GM04503 (cell line): ENCODE data around the gene FOXJ2.
"Not testable (repeated sequence)": the region's sequence is repeated elsewhere in the genome, so short reads cannot be mapped to it uniquely, and the experiment has no call there.

ENCODE experiments used
- DNase-seq: peaks from one replicate; pipeline ENCODE4 v3.0.0-alpha.2; 2012; ENCODE audit warnings: low read depth

Gene FOXJ2

GRCh38 chr12:8032242-8033152, at the start of gene FOXJ2:
TSS of gene FOXJ2 (plus strand) at chr12:8032716. CDS start at chr12:8039833, 7,117 bp downstream.
- no peak for DNase-seq

GRCh38 chr12:7983019-7983418, 49.5 kb upstream of the FOXJ2 start:
- not testable (repeated sequence) for DNase-seq

GRCh38 chr12:7983460-7983859, 49.1 kb upstream of the FOXJ2 start:
- DNase-seq: not testable (repeated sequence)

GRCh38 chr12:7984900-7985299, 47.6 kb upstream of the FOXJ2 start:
- DNase-seq: no peak

- no peak for DNase-seq
Measured at GRCh38 chr12:7985802-7986418, 46.6 kb upstream of the FOXJ2 start.

- no peak for DNase-seq
Measured at GRCh38 chr12:7989827-7990491, 42.6 kb upstream of the FOXJ2 start.

GRCh38 chr12:7991535-7991934, 41.0 kb upstream of the FOXJ2 start:
- DNase-seq: no peak

- peak; percentile 96 for DNase-seq
Measured at GRCh38 chr12:7994731-7995205, 37.7 kb upstream of the FOXJ2 start.

- DNase-seq: peak; percentile 65
Measured at GRCh38 chr12:7995266-7995963, 37.1 kb upstream of the FOXJ2 start.

GRCh38 chr12:8000827-8001226, 31.7 kb upstream of the FOXJ2 start:
- DNase-seq: not testable (repeated sequence)

GRCh38 chr12:8001496-8001895, 31.0 kb upstream of the FOXJ2 start:
- DNase-seq: not testable (repeated sequence)

GRCh38 chr12:8004897-8005296, 27.6 kb upstream of the FOXJ2 start:
- not testable (repeated sequence) for DNase-seq

GRCh38 chr12:8011331-8011730, 21.2 kb upstream of the FOXJ2 start:
- no peak for DNase-seq

GRCh38 chr12:8012651-8013309, 19.7 kb upstream of the FOXJ2 start:
- DNase-seq: no peak

- DNase-seq: no peak
Measured at GRCh38 chr12:8014836-8015235, 17.7 kb upstream of the FOXJ2 start.

- DNase-seq: not testable (repeated sequence)
Measured at GRCh38 chr12:8018213-8018612, 14.3 kb upstream of the FOXJ2 start.

- no peak for DNase-seq
Measured at GRCh38 chr12:8018666-8019581, 13.6 kb upstream of the FOXJ2 start.

- peak; percentile 96 for DNase-seq
Measured at GRCh38 chr12:8026291-8026900, 6.1 kb upstream of the FOXJ2 start.

GRCh38 chr12:8027856-8028255, 4.7 kb upstream of the FOXJ2 start:
- no peak for DNase-seq

- DNase-seq: no peak
Measured at GRCh38 chr12:8028267-8028666, 4.2 kb upstream of the FOXJ2 start.
